Measurements from ENCODE around the gene RCC2.

RCC2 gene

DNA sequence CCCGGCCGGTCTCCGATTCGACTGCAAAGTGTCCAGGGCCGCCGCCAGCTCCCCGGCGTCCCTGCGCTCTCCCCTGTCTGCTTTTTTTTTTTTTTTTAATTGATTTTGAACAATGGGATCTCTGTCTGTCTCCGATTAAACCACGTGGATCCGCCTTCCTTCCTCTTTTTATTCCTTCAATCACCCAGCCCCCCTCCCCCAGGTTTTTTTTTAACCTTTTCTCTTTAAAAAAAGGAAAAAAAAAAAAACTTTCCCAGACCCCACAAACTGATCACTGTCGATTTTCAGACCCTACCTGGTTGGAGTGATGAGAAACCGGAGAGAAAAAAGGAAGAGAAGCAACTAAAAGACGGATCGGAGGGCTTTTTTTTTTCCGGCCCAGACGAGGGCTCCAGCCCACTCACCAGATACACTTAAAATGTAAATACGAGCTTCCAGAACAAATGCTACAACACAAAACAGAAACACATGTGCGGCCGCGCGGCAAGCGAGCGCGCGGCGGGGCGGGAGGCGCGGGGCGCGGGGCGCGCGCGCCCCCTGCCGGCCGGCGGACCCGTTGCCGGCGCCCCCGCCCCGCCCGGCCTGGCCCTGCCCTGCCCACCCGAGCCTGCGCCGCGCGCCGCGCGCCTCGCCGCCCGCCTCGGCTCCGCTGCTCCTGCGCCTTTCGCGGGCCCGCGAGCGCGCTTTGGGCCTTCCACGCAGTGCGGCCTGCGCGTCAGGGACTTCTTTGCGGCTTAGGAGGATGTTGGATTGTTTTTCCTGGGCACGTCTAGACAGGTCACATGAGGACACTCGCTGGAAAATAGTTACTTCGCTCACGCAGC, at the start of gene RCC2:
Gene RCC2 (minus strand): TSS at position 428 of the 824 bp plus-strand sequence. CDS start 1,163 bp downstream, outside the sequence.
- Histone ChIP-seq H3K4me1 (ENCODE audit: control insufficient read depth, insufficient read depth, low read length) (peaks cover 10% of the 10 kb centered on the region), H3K27ac (ENCODE audit: extremely low read depth, low read depth, low read length) (peak within 1 kb of the TSS; percentile 99), H3K4me3 (ENCODE audit: low read depth, low read length) (peak within 1 kb of the TSS; percentile 81), H3K9me3 (ENCODE audit: control insufficient read depth, insufficient read depth, low read depth, low read length) (no peaks in the 10 kb centered on the region), H3K36me3 (ENCODE audit: control insufficient read depth in 2 of 2, insufficient read depth in 1 of 2, low read length in 2 of 2) (peaks cover 16 to 28% of the 10 kb centered on the region in 2 experiments)
- ChIA-PET CTCF (interaction anchor here (0.5 to 1.5 kb wide), 14 partner anchors 13 to 1554 kb away, joined by 3 to 5 read pairs (median 3); no protein-coding TSS in a partner anchor), POLR2A (interaction anchor here (0.5 to 1.6 kb wide), 12 partner anchors 14 to 1915 kb away, joined by 3 to 9 read pairs (median 3); partner anchors contain the start of gene CASP9)
- TF ChIP-seq, protein P1, sequence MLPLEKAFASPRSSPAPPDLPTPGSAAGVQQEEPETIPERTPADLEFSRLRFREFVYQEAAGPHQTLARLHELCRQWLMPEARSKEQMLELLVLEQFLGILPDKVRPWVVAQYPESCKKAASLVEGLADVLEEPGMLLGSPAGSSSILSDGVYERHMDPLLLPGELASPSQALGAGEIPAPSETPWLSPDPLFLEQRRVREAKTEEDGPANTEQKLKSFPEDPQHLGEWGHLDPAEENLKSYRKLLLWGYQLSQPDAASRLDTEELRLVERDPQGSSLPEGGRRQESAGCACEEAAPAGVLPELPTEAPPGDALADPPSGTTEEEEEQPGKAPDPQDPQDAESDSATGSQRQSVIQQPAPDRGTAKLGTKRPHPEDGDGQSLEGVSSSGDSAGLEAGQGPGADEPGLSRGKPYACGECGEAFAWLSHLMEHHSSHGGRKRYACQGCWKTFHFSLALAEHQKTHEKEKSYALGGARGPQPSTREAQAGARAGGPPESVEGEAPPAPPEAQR (tag by site-specific recombination; IDR thresholded peaks at IDR 0.05) = no peak
- TF ChIP-seq, protein P2, sequence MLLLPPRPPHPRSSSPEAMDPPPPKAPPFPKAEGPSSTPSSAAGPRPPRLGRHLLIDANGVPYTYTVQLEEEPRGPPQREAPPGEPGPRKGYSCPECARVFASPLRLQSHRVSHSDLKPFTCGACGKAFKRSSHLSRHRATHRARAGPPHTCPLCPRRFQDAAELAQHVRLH (tag by site-specific recombination; IDR thresholded peaks at IDR 0.05) = no peak
- TF ChIP-seq ZNF747 (tag by site-specific recombination; IDR thresholded peaks at IDR 0.05) = no peak
- no peak for TF ChIP-seq ZNF138 (tag by site-specific recombination; IDR thresholded peaks at IDR 0.05; ENCODE audit: borderline replicate concordance)
- TF ChIP-seq ZNF354C (tag by site-specific recombination; IDR thresholded peaks at IDR 0.05; ENCODE audit: borderline replicate concordance, low read depth) = no peak
- TF ChIP-seq ZNF549 (tag by site-specific recombination; IDR thresholded peaks at IDR 0.05) = no peak
- TF ChIP-seq ZNF510 (tag by site-specific recombination; IDR thresholded peaks at IDR 0.05; ENCODE audit: insufficient replicate concordance) = no peak
- TF ChIP-seq, protein P3, sequence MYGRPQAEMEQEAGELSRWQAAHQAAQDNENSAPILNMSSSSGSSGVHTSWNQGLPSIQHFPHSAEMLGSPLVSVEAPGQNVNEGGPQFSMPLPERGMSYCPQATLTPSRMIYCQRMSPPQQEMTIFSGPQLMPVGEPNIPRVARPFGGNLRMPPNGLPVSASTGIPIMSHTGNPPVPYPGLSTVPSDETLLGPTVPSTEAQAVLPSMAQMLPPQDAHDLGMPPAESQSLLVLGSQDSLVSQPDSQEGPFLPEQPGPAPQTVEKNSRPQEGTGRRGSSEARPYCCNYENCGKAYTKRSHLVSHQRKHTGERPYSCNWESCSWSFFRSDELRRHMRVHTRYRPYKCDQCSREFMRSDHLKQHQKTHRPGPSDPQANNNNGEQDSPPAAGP (tag by site-specific recombination; IDR thresholded peaks at IDR 0.05) = no peak
- TF ChIP-seq ZNF555 (tag by site-specific recombination; conservative IDR thresholded peaks at IDR 0.05) = no peak
- TF ChIP-seq ZNF654 (tag by site-specific recombination; IDR thresholded peaks at IDR 0.05; ENCODE audit: low read depth) = no peak
- TF ChIP-seq ZNF658 (tag by site-specific recombination; IDR thresholded peaks at IDR 0.05) = no peak
- TF ChIP-seq, protein P4, sequence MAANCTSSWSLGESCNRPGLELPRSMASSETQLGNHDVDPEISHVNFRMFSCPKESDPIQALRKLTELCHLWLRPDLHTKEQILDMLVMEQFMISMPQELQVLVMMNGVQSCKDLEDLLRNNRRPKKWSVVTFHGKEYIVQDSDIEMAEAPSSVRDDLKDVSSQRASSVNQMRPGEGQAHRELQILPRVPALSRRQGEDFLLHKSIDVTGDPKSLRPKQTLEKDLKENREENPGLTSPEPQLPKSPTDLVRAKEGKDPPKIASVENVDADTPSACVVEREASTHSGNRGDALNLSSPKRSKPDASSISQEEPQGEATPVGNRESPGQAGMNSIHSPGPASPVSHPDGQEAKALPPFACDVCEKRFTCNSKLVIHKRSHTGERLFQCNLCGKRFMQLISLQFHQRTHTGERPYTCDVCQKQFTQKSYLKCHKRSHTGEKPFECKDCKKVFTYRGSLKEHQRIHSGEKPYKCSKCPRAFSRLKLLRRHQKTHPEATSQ (tag by site-specific recombination; IDR thresholded peaks at IDR 0.05) = no peak
- TF ChIP-seq, protein P5, sequence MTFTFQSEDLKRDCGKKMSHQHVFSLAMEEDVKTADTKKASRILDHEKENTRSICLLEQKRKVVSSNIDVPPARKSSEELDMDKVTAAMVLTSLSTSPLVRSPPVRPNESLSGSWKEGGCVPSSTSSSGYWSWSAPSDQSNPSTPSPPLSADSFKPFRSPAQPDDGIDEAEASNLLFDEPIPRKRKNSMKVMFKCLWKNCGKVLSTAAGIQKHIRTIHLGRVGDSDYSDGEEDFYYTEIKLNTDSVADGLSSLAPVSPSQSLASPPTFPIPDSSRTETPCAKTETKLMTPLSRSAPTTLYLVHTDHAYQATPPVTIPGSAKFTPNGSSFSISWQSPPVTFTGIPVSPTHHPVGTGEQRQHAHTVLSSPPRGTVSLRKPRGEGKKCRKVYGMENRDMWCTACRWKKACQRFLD (tag by site-specific recombination; IDR thresholded peaks at IDR 0.05) = no peak
- TF ChIP-seq, protein P6, sequence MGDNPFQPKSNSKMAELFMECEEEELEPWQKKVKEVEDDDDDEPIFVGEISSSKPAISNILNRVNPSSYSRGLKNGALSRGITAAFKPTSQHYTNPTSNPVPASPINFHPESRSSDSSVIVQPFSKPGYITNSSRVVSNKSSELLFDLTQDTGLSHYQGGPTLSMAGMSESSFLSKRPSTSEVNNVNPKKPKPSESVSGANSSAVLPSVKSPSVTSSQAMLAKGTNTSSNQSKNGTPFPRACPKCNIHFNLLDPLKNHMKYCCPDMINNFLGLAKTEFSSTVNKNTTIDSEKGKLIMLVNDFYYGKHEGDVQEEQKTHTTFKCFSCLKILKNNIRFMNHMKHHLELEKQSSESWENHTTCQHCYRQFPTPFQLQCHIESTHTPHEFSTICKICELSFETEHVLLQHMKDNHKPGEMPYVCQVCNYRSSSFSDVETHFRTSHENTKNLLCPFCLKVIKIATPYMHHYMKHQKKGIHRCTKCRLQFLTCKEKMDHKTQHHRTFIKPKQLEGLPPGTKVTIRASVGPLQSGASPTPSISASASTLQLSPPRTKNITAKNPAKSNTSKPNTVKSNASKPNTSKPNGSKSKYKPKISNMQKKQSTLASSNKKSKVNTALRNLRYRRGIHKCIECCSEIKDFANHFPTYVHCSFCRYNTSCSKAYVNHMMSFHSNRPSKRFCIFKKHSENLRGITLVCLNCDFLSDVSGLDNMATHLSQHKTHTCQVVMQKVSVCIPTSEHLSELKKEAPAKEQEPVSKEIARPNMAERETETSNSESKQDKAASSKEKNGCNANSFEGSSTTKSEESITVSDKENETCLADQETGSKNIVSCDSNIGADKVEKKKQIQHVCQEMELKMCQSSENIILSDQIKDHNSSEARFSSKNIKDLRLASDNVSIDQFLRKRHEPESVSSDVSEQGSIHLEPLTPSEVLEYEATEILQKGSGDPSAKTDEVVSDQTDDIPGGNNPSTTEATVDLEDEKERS (tag by site-specific recombination; IDR thresholded peaks at IDR 0.05) = no peak
- TF ChIP-seq SALL2 (tag by site-specific recombination; IDR thresholded peaks at IDR 0.05; ENCODE audit: borderline replicate concordance) = no peak
- TF ChIP-seq ZBTB8A (tag by site-specific recombination; IDR thresholded peaks at IDR 0.05) = peak; percentile 81
- peak; percentile 64; the same call in 1 of the 2 replicates for TF ChIP-seq ZNF24 (tag by site-specific recombination; IDR thresholded peaks at IDR 0.05)
- TF ChIP-seq ZNF19 (tag by site-specific recombination; IDR thresholded peaks at IDR 0.05; ENCODE audit: low read depth) = no peak
- TF ChIP-seq SCRT2 (tag by site-specific recombination; IDR thresholded peaks at IDR 0.05) = no peak
- no peak for TF ChIP-seq ZNF423 (tag by site-specific recombination; IDR thresholded peaks at IDR 0.05)
- TF ChIP-seq ZNF600 (tag by site-specific recombination; IDR thresholded peaks at IDR 0.05) = peak; percentile 84
- TF ChIP-seq ZNF830 (tag by site-specific recombination; IDR thresholded peaks at IDR 0.05; ENCODE audit: low read depth) = no peak
- TF ChIP-seq ZNF777 (tag by site-specific recombination; IDR thresholded peaks at IDR 0.05; ENCODE audit: borderline replicate concordance) = no peak
- no peak for TF ChIP-seq ZSCAN16 (tag by site-specific recombination; IDR thresholded peaks at IDR 0.05)
- no peak for TF ChIP-seq ZNF37A (tag by site-specific recombination; IDR thresholded peaks at IDR 0.05)
- no peak for TF ChIP-seq ZNF112 (tag by site-specific recombination; IDR thresholded peaks at IDR 0.05)
- TF ChIP-seq, protein P7, sequence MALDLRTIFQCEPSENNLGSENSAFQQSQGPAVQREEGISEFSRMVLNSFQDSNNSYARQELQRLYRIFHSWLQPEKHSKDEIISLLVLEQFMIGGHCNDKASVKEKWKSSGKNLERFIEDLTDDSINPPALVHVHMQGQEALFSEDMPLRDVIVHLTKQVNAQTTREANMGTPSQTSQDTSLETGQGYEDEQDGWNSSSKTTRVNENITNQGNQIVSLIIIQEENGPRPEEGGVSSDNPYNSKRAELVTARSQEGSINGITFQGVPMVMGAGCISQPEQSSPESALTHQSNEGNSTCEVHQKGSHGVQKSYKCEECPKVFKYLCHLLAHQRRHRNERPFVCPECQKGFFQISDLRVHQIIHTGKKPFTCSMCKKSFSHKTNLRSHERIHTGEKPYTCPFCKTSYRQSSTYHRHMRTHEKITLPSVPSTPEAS (tag by site-specific recombination; IDR thresholded peaks at IDR 0.05) = no peak
- TF ChIP-seq RBAK (tag by site-specific recombination; IDR thresholded peaks at IDR 0.05) = no peak

Measured in HEK293 (cell line).